IPS-11a (cell line): ENCODE data around the gene CNTNAP5.

ENCODE experiments used
- H3K4me3 ChIP-seq: one replicate; pipeline ENCODE4 v1.5.1; 2013; ENCODE audit warnings: low read depth, low read length, control low read depth

Gene CNTNAP5

GRCh38 chr2:124763611-124764010, 738.5 kb downstream of the CNTNAP5 start:
- H3K4me3 ChIP-seq: no peak overlapping the region

- H3K4me3 ChIP-seq: no peak overlapping the region
Measured at GRCh38 chr2:124774781-124775180, 749.7 kb downstream of the CNTNAP5 start.

GRCh38 chr2:124776332-124776731, 751.2 kb downstream of the CNTNAP5 start:
- no peak overlapping the region for H3K4me3 ChIP-seq

- H3K4me3 ChIP-seq: no peak overlapping the region
Measured at GRCh38 chr2:124778076-124778475, 753.0 kb downstream of the CNTNAP5 start.

- no peak overlapping the region for H3K4me3 ChIP-seq
Measured at GRCh38 chr2:124796647-124797046, 771.6 kb downstream of the CNTNAP5 start.

- no peak overlapping the region for H3K4me3 ChIP-seq
Measured at GRCh38 chr2:124797049-124797448, 772.0 kb downstream of the CNTNAP5 start.

GRCh38 chr2:124798551-124798950, 773.5 kb downstream of the CNTNAP5 start:
- no peak overlapping the region for H3K4me3 ChIP-seq

GRCh38 chr2:124804014-124804940, 779.2 kb downstream of the CNTNAP5 start:
- no peak overlapping the region for H3K4me3 ChIP-seq

- no peak overlapping the region for H3K4me3 ChIP-seq
Measured at GRCh38 chr2:124805060-124805459, 780.0 kb downstream of the CNTNAP5 start.

- H3K4me3 ChIP-seq: no peak overlapping the region
Measured at GRCh38 chr2:124810132-124810531, 785.0 kb downstream of the CNTNAP5 start.

GRCh38 chr2:124814968-124815745, 790.1 kb downstream of the CNTNAP5 start:
- H3K4me3 ChIP-seq: no peak overlapping the region

- no peak overlapping the region for H3K4me3 ChIP-seq
Measured at GRCh38 chr2:124816007-124816406, 790.9 kb downstream of the CNTNAP5 start.

GRCh38 chr2:124822516-124822915, 797.4 kb downstream of the CNTNAP5 start:
- H3K4me3 ChIP-seq: no peak overlapping the region

GRCh38 chr2:124824441-124824840, 799.4 kb downstream of the CNTNAP5 start:
- H3K4me3 ChIP-seq: no peak overlapping the region

- H3K4me3 ChIP-seq: no peak overlapping the region
Measured at GRCh38 chr2:124832521-124832920, 807.4 kb downstream of the CNTNAP5 start.

- H3K4me3 ChIP-seq: no peak overlapping the region
Measured at GRCh38 chr2:124834331-124834730, 809.2 kb downstream of the CNTNAP5 start.

- no peak overlapping the region for H3K4me3 ChIP-seq
Measured at GRCh38 chr2:124835331-124835730, 810.2 kb downstream of the CNTNAP5 start.

- H3K4me3 ChIP-seq: no peak overlapping the region
Measured at GRCh38 chr2:124836416-124836815, 811.3 kb downstream of the CNTNAP5 start.

- H3K4me3 ChIP-seq: no peak overlapping the region
Measured at GRCh38 chr2:124837496-124837895, 812.4 kb downstream of the CNTNAP5 start.

- no peak overlapping the region for H3K4me3 ChIP-seq
Measured at GRCh38 chr2:124838406-124838805, 813.3 kb downstream of the CNTNAP5 start.

- H3K4me3 ChIP-seq: no peak overlapping the region
Measured at GRCh38 chr2:124867247-124867646, 842.2 kb downstream of the CNTNAP5 start.

- no peak overlapping the region for H3K4me3 ChIP-seq
Measured at GRCh38 chr2:124874219-124874618, 849.1 kb downstream of the CNTNAP5 start.
